BJ (cell line): Measurements from ENCODE around the gene PLPPR1. TPM values are rescaled to one million over a fixed set of nuclear protein-coding genes. Genes with fewer than 3 reads are reported as not detected.

Source experiments
- CTCF ChIA-PET: fragments of 350-600 bp; formaldehyde crosslinking; extraction: SDS; loops from one replicate; lab custom pipeline; 2021; ENCODE audit warnings: antibody characterized with exemption, inconsistent platforms; lab: Yijun Ruan, JAX
- POLR2A ChIA-PET: fragments of 300-600 bp; sonication (Branson Sonifier 250); formaldehyde crosslinking; extraction: SDS; loops from one replicate; lab custom pipeline; 2021; ENCODE audit warnings: antibody characterized with exemption; lab: Charles Lee
- DNase-seq: peaks from one replicate; pipeline ENCODE4 v3.0.0-alpha.2; 2011; ENCODE audit warnings: low read depth
- H3K27me3 ChIP-seq: 2 replicates; pipeline ENCODE4 v1.6.0; 2011; ENCODE audit warnings: low read length; ENCODE audit not compliant: control insufficient read depth, insufficient read depth
- H3K36me3 ChIP-seq: 2 replicates; pipeline ENCODE4 v1.5.1; 2011; ENCODE audit warnings: low read length; ENCODE audit not compliant: control insufficient read depth, insufficient read depth
- H3K4me3 ChIP-seq: 2 replicates; pipeline ENCODE4 v1.5.1; 2011; ENCODE audit warnings: low read depth, mild to moderate bottlenecking, control low read depth, low read length
- CTCF ChIP-seq: IDR thresholded peaks from 2 replicates; pipeline ENCODE4 v1.5.1; 2011; ENCODE audit warnings: low read depth, mild to moderate bottlenecking, control low read depth, inconsistent platforms, low read length, moderate library complexity; ENCODE audit not compliant: insufficient read depth
- polyA plus RNA-seq: library from polyadenylated mRNA; depleted of rRNA; stranded (reverse); fragments of >200 nt; gene quantifications from 2 replicates; pipeline ENCODE4 v1.2.3, GENCODE V29; 2011

PLPPR1 gene
- polyA plus RNA-seq, 1 experiment, result not detected

GRCh38 chr9:101341958-101342357, 313.4 kb downstream of the PLPPR1 start:
- CTCF ChIA-PET, result no interaction called here

GRCh38 chr9:101342595-101342994, 314.1 kb downstream of the PLPPR1 start:
- no peak for DNase-seq
- H3K36me3 ChIP-seq, result no peaks in the 10 kb centered on the region
- no peak for TF ChIP-seq CTCF
- H3K27me3 ChIP-seq, result no peaks in the 10 kb centered on the region
- POLR2A ChIA-PET, result no interaction called here
- CTCF ChIA-PET, result no interaction called here
- H3K4me3 ChIP-seq, result no peak overlapping the region

More at GRCh38 chr9:101341958-101342357, 313.4 kb downstream of the PLPPR1 start:
- H3K27me3 ChIP-seq, result no peaks in the 10 kb centered on the region
- no peak for TF ChIP-seq CTCF
- H3K36me3 ChIP-seq, result no peaks in the 10 kb centered on the region
- DNase-seq, result no peak
- POLR2A ChIA-PET, result no interaction called here
- no peak overlapping the region for H3K4me3 ChIP-seq

GRCh38 chr9:101350285-101350684, 321.8 kb downstream of the PLPPR1 start:
- no peaks in the 10 kb centered on the region for H3K36me3 ChIP-seq
- no peaks in the 10 kb centered on the region for H3K27me3 ChIP-seq
- no peak for TF ChIP-seq CTCF
- H3K4me3 ChIP-seq, result no peak overlapping the region
- DNase-seq, result no peak
- POLR2A ChIA-PET, result no interaction called here
- CTCF ChIA-PET, result no interaction called here

GRCh38 chr9:101352892-101353463, 324.5 kb downstream of the PLPPR1 start:
- Histone ChIP-seq H3K27me3 (no peaks in the 10 kb centered on the region), H3K4me3 (no peak overlapping the region), H3K36me3 (no peaks in the 10 kb centered on the region)
- DNase-seq, result no peak
- ChIA-PET CTCF (interaction anchor here (1.0 kb wide), 1 partner anchor 13 kb away, joined by 3 read pairs; no protein-coding TSS in a partner anchor), POLR2A (no interaction called here)
- no peak for TF ChIP-seq CTCF

- TF ChIP-seq CTCF, result no peak
- POLR2A ChIA-PET, result no interaction called here
- DNase-seq, result no peak
- no peaks in the 10 kb centered on the region for H3K36me3 ChIP-seq
- no peaks in the 10 kb centered on the region for H3K27me3 ChIP-seq
- no peak overlapping the region for H3K4me3 ChIP-seq
- CTCF ChIA-PET, result interaction anchor here (0.7 kb wide), 1 partner anchor 10 kb away, joined by 3 read pairs; no protein-coding TSS in a partner anchor
Measured at GRCh38 chr9:101353683-101354082, 325.2 kb downstream of the PLPPR1 start.
